ENCODE data around the gene VMAC. TPM values are rescaled to one million over a fixed set of nuclear protein-coding genes. Genes with fewer than 3 reads are reported as not detected.
A peak's percentile ranks its signal among the peaks of the same experiment; 100 is the strongest.
"Not testable (repeated sequence)": the region's sequence is repeated elsewhere in the genome, so short reads cannot be mapped to it uniquely, and the experiment has no call there.

The VMAC gene
- total and polyA plus RNA-seq, 4 donors: 1.9 to 9.2 (median 5.4) TPM

GRCh38 chr19:5867201-5868136, 37.2 kb upstream of the VMAC start:
- Histone ChIP-seq H3K4me3 (ENCODE audit: low read length in 2 of 2) (no peak overlapping the region), H3K9me3 (ENCODE audit: control insufficient read depth, low read length) (no peaks in the 10 kb centered on the region), H3K36me3 (ENCODE audit: control insufficient read depth in 1 of 2, insufficient read depth in 2 of 2, low read length in 1 of 2) (no peaks in the 10 kb centered on the region), H3K27ac (ENCODE audit: low read depth in 1 of 2, low read length in 2 of 2) (no peak overlapping the region), H3K4me1 (ENCODE audit: control insufficient read depth in 1 of 2, insufficient read depth in 2 of 2, low read length in 2 of 2) (no peaks in the 10 kb centered on the region), H3K27me3 (ENCODE audit: control insufficient read depth in 1 of 2, insufficient read depth in 2 of 2, low read length in 1 of 2) (no peaks in the 10 kb centered on the region)
- intact Hi-C loops (cut with DNase I): no loop called here
- ATAC-seq (ENCODE audit: low FRiP score) (no peak), DNase-seq (no peak)
- 84 to 86% methylated on average over 29 to 31 of the region's 31 CpGs for WGBS, 2 donors

- no peaks in the 10 kb centered on the region for H3K9me3 ChIP-seq (ENCODE audit: control insufficient read depth, low read length)
- H3K4me3 ChIP-seq (ENCODE audit: low read length in 2 of 2): no peak overlapping the region
- H3K27ac ChIP-seq (ENCODE audit: low read depth in 1 of 2, low read length in 2 of 2): no peak overlapping the region
- intact Hi-C loops (cut with DNase I): no loop called here
- DNase-seq (no peak), ATAC-seq (ENCODE audit: low FRiP score) (no peak)
- WGBS, 2 donors: 71 to 76% methylated on average over 12 of the region's 12 CpGs
- no peaks in the 10 kb centered on the region for H3K27me3 ChIP-seq (ENCODE audit: control insufficient read depth in 1 of 2, insufficient read depth in 2 of 2, low read length in 1 of 2)
- H3K36me3 ChIP-seq (ENCODE audit: control insufficient read depth in 1 of 2, insufficient read depth in 2 of 2, low read length in 1 of 2): no peaks in the 10 kb centered on the region
- no peaks in the 10 kb centered on the region for H3K4me1 ChIP-seq (ENCODE audit: control insufficient read depth in 1 of 2, insufficient read depth in 2 of 2, low read length in 2 of 2)
Measured at GRCh38 chr19:5870986-5871394, 33.7 kb upstream of the VMAC start.

- ATAC-seq (ENCODE audit: low FRiP score) (no peak), DNase-seq (no peak)
- no peak overlapping the region for H3K4me3 ChIP-seq (ENCODE audit: low read length in 2 of 2)
- H3K36me3 ChIP-seq (ENCODE audit: control insufficient read depth in 1 of 2, insufficient read depth in 2 of 2, low read length in 1 of 2): no peaks in the 10 kb centered on the region
- H3K4me1 ChIP-seq (ENCODE audit: control insufficient read depth in 1 of 2, insufficient read depth in 2 of 2, low read length in 2 of 2): no peaks in the 10 kb centered on the region
- H3K27me3 ChIP-seq (ENCODE audit: control insufficient read depth in 1 of 2, insufficient read depth in 2 of 2, low read length in 1 of 2): no peaks in the 10 kb centered on the region
- no peaks in the 10 kb centered on the region for H3K9me3 ChIP-seq (ENCODE audit: control insufficient read depth, low read length)
- intact Hi-C loops (cut with DNase I): no loop called here
- 89% methylated on average over 12 of the region's 12 CpGs for WGBS, 2 donors
- H3K27ac ChIP-seq (ENCODE audit: low read depth in 1 of 2, low read length in 2 of 2): no peak overlapping the region
Measured at GRCh38 chr19:5873617-5874199, 31.0 kb upstream of the VMAC start.

GRCh38 chr19:5874496-5874895, 30.2 kb upstream of the VMAC start:
- ATAC-seq (ENCODE audit: low FRiP score); H3K27me3 ChIP-seq (ENCODE audit: control insufficient read depth in 1 of 2, insufficient read depth in 2 of 2, low read length in 1 of 2); H3K4me1 ChIP-seq (ENCODE audit: control insufficient read depth in 1 of 2, insufficient read depth in 2 of 2, low read length in 2 of 2); H3K36me3 ChIP-seq (ENCODE audit: control insufficient read depth in 1 of 2, insufficient read depth in 2 of 2, low read length in 1 of 2); H3K4me3 ChIP-seq (ENCODE audit: low read length in 2 of 2); H3K9me3 ChIP-seq (ENCODE audit: control insufficient read depth, low read length); DNase-seq; intact Hi-C loops (cut with DNase I); H3K27ac ChIP-seq (ENCODE audit: low read depth in 1 of 2, low read length in 2 of 2): not testable (repeated sequence)
- 86 to 88% methylated on average over 7 of the region's 7 CpGs for WGBS, 2 donors

GRCh38 chr19:5877427-5877826, 27.2 kb upstream of the VMAC start:
- H3K9me3 ChIP-seq (ENCODE audit: control insufficient read depth, low read length): no peaks in the 10 kb centered on the region
- no peak for ATAC-seq (ENCODE audit: low FRiP score)
- WGBS, 2 donors: 83 to 88% methylated on average over 8 of the region's 8 CpGs
- no peaks in the 10 kb centered on the region for H3K36me3 ChIP-seq (ENCODE audit: control insufficient read depth in 1 of 2, insufficient read depth in 2 of 2, low read length in 1 of 2)
- H3K27ac ChIP-seq (ENCODE audit: low read depth in 1 of 2, low read length in 2 of 2): no peak overlapping the region
- H3K4me3 ChIP-seq (ENCODE audit: low read length in 2 of 2): no peak overlapping the region
- H3K4me1 ChIP-seq (ENCODE audit: control insufficient read depth in 1 of 2, insufficient read depth in 2 of 2, low read length in 2 of 2): no peaks in the 10 kb centered on the region
- no peaks in the 10 kb centered on the region for H3K27me3 ChIP-seq (ENCODE audit: control insufficient read depth in 1 of 2, insufficient read depth in 2 of 2, low read length in 1 of 2)
- DNase-seq: no peak
- intact Hi-C loops (cut with DNase I): no loop called here

- no peaks in the 10 kb centered on the region for H3K36me3 ChIP-seq (ENCODE audit: control insufficient read depth in 1 of 2, insufficient read depth in 2 of 2, low read length in 1 of 2)
- ATAC-seq (ENCODE audit: low FRiP score): no peak
- DNase-seq: no peak
- no peaks in the 10 kb centered on the region for H3K27me3 ChIP-seq (ENCODE audit: control insufficient read depth in 1 of 2, insufficient read depth in 2 of 2, low read length in 1 of 2)
- intact Hi-C loops (cut with DNase I): no loop called here
- H3K4me1 ChIP-seq (ENCODE audit: control insufficient read depth in 1 of 2, insufficient read depth in 2 of 2, low read length in 2 of 2): no peaks in the 10 kb centered on the region
- H3K27ac ChIP-seq (ENCODE audit: low read depth in 1 of 2, low read length in 2 of 2): no peak overlapping the region
- WGBS, 2 donors: 80 to 81% methylated on average over 9 of the region's 9 CpGs
- no peaks in the 10 kb centered on the region for H3K9me3 ChIP-seq (ENCODE audit: control insufficient read depth, low read length)
- no peak overlapping the region for H3K4me3 ChIP-seq (ENCODE audit: low read length in 2 of 2)
Measured at GRCh38 chr19:5877882-5878281, 26.8 kb upstream of the VMAC start.

- Histone ChIP-seq H3K27ac (ENCODE audit: low read depth in 1 of 2, low read length in 2 of 2) (no peak overlapping the region), H3K9me3 (ENCODE audit: control insufficient read depth, low read length) (no peaks in the 10 kb centered on the region), H3K4me3 (ENCODE audit: low read length in 2 of 2) (no peak overlapping the region)
Measured at GRCh38 chr19:5880196-5880595, 24.5 kb upstream of the VMAC start.

GRCh38 chr19:5880604-5881078, 24.0 kb upstream of the VMAC start:
- ATAC-seq (ENCODE audit: low FRiP score) (peak; percentile 38), DNase-seq (peak in 1 of 2 donors; percentile 83)
- Histone ChIP-seq H3K27ac (ENCODE audit: low read depth in 1 of 2, low read length in 2 of 2) (no peak overlapping the region), H3K9me3 (ENCODE audit: control insufficient read depth, low read length) (no peaks in the 10 kb centered on the region), H3K4me1 (ENCODE audit: control insufficient read depth in 1 of 2, insufficient read depth in 2 of 2, low read length in 2 of 2) (no peaks in the 10 kb centered on the region), H3K4me3 (ENCODE audit: low read length in 2 of 2) (no peak overlapping the region), H3K27me3 (ENCODE audit: control insufficient read depth in 1 of 2, insufficient read depth in 2 of 2, low read length in 1 of 2) (no peaks in the 10 kb centered on the region), H3K36me3 (ENCODE audit: control insufficient read depth in 1 of 2, insufficient read depth in 2 of 2, low read length in 1 of 2) (no peaks in the 10 kb centered on the region)
- WGBS, 2 donors: 9 to 12% methylated on average over 15 of the region's 15 CpGs
- intact Hi-C loops (cut with DNase I): no loop called here

More at GRCh38 chr19:5880196-5880595, 24.5 kb upstream of the VMAC start:
- Histone ChIP-seq H3K27me3 (ENCODE audit: control insufficient read depth in 1 of 2, insufficient read depth in 2 of 2, low read length in 1 of 2) (no peaks in the 10 kb centered on the region), H3K4me1 (ENCODE audit: control insufficient read depth in 1 of 2, insufficient read depth in 2 of 2, low read length in 2 of 2) (no peaks in the 10 kb centered on the region), H3K36me3 (ENCODE audit: control insufficient read depth in 1 of 2, insufficient read depth in 2 of 2, low read length in 1 of 2) (no peaks in the 10 kb centered on the region)
- ATAC-seq (ENCODE audit: low FRiP score) (no peak), DNase-seq (no peak)
- intact Hi-C loops (cut with DNase I): no loop called here
- WGBS, 2 donors: 22 to 45% methylated on average over 4 to 6 of the region's 6 CpGs

All from aorta (tissue), 5 donors.